ENCODE data around the gene SLC15A4. TPM values are rescaled to one million over a fixed set of nuclear protein-coding genes. Genes with fewer than 3 reads are reported as not detected.
"Not testable (repeated sequence)": the region's sequence is repeated elsewhere in the genome, so short reads cannot be mapped to it uniquely, and the experiment has no call there.

SLC15A4 gene
- total RNA-seq, 1 donor from 2014 or later = 36.9 TPM

GRCh38 chr12:128843538-128843937, 19.8 kb upstream of the SLC15A4 start:
- no peak for DNase-seq

- no peak for DNase-seq
These were observed 18.8 kb upstream of the SLC15A4 start for GRCh38 chr12:128842579-128842978.

GRCh38 chr12:128840862-128841468, 17.2 kb upstream of the SLC15A4 start:
- no peak for DNase-seq

- not testable (repeated sequence) for DNase-seq
These were observed 16.1 kb upstream of the SLC15A4 start for GRCh38 chr12:128839885-128840284.

GRCh38 chr12:128833418-128833817, 9.7 kb upstream of the SLC15A4 start:
- DNase-seq = no peak

GRCh38 chr12:128830505-128830893, 6.7 kb upstream of the SLC15A4 start:
- no peak for DNase-seq

GRCh38 chr12:128829861-128830504, 6.2 kb upstream of the SLC15A4 start:
- DNase-seq = no peak

GRCh38 chr12:128827724-128828123, 4.0 kb upstream of the SLC15A4 start:
- no peak for DNase-seq

- no peak for DNase-seq
These were observed 2.1 kb upstream of the SLC15A4 start for GRCh38 chr12:128825835-128826234.

- no peak for DNase-seq
These were observed 392 bp downstream of the SLC15A4 start for GRCh38 chr12:128823216-128823915.

- DNase-seq = peak; percentile 19
These were observed 2.9 kb downstream of the SLC15A4 start for GRCh38 chr12:128820723-128821432.

- DNase-seq = no peak
These were observed 3.5 kb downstream of the SLC15A4 start for GRCh38 chr12:128820253-128820652.

- DNase-seq = no peak
These were observed 4.2 kb downstream of the SLC15A4 start for GRCh38 chr12:128819293-128820144.

- peak; percentile 76 for DNase-seq
These were observed 5.4 kb downstream of the SLC15A4 start for GRCh38 chr12:128818065-128819022.

- DNase-seq = peak; percentile 71
These were observed 6.4 kb downstream of the SLC15A4 start for GRCh38 chr12:128817111-128818015.

GRCh38 chr12:128816643-128816920, 7.2 kb downstream of the SLC15A4 start:
- no peak for DNase-seq

GRCh38 chr12:128815779-128816642, 7.7 kb downstream of the SLC15A4 start:
- DNase-seq = no peak

- DNase-seq = no peak
These were observed 9.1 kb downstream of the SLC15A4 start for GRCh38 chr12:128814411-128815261.
